ENCODE results near the gene SEC14L3. TPM values are rescaled to one million over a fixed set of nuclear protein-coding genes. Genes with fewer than 3 reads are reported as not detected.

SEC14L3 gene
- total RNA-seq, 4 donors from 2014 or later, result not detected

DNA sequence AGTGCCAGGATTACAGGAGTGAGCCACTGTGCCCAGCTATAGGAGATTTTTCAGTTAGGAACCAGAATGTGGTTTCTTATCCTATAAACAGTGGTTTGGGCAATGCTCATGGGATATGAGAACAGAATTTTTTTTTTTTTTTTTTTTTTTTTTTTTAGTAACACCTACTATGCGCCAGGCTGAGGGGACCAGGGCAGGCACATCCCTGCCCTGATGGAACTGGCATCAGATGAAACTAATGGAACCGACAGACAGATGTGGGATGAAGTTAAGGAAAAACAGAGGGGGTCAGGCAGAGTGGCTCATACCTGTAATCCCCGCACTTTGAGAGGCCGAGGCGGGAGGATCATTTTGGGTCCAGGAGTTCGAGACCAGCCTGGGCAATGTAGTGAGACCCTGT is 28.8 kb upstream of the SEC14L3 start:
- DNase-seq (ENCODE audit: low spot score), result no peak
- no peak for ATAC-seq (ENCODE audit: low FRiP score)
- TF ChIP-seq, protein P1, sequence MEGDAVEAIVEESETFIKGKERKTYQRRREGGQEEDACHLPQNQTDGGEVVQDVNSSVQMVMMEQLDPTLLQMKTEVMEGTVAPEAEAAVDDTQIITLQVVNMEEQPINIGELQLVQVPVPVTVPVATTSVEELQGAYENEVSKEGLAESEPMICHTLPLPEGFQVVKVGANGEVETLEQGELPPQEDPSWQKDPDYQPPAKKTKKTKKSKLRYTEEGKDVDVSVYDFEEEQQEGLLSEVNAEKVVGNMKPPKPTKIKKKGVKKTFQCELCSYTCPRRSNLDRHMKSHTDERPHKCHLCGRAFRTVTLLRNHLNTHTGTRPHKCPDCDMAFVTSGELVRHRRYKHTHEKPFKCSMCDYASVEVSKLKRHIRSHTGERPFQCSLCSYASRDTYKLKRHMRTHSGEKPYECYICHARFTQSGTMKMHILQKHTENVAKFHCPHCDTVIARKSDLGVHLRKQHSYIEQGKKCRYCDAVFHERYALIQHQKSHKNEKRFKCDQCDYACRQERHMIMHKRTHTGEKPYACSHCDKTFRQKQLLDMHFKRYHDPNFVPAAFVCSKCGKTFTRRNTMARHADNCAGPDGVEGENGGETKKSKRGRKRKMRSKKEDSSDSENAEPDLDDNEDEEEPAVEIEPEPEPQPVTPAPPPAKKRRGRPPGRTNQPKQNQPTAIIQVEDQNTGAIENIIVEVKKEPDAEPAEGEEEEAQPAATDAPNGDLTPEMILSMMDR (IDR thresholded peaks at IDR 0.05), result no peak

DNA sequence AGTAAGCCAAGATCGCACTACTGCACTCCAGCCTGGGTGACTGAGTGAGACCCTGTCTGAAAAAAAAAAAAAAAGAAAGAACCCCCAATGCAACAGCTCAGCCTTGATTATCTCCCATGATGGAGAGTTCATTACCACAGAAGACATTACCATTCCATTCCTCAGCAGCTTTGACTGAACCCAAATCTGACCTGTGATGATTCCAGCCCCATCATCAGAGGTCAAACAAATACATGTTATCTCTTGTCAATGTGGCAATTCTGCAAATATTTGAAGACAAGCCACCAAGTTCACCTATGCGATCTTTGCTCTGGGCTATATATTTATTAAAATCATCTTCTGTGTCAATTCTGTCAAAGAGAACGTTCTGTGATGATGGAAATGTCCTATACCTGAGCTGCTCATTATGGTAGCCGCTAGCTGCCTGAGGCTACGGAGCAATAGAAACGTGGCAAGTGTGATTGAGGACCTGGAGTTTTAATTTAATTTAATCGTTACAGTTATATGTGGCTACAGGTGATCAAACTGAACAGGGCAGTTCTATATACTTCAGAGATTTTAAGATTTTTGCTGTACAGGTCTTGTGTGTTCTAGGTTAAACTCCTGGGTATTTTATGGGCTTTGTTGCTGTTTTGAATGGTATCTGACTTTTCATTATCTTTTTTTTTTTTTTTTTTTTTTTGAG is 25.8 kb upstream of the SEC14L3 start:
- TF ChIP-seq, protein P1 (IDR thresholded peaks at IDR 0.05), result no peak
- DNase-seq (ENCODE audit: low spot score) (no peak), ATAC-seq (ENCODE audit: low FRiP score) (no peak)

GRCh38 chr22:30495041-30495784 is 23.4 kb upstream of the SEC14L3 start:
- TF ChIP-seq, protein P1 (IDR thresholded peaks at IDR 0.05), result no peak
- ATAC-seq (ENCODE audit: low FRiP score), result no peak
- DNase-seq (ENCODE audit: low spot score), result no peak

- DNase-seq (ENCODE audit: low spot score) (no peak), ATAC-seq (ENCODE audit: low FRiP score) (no peak)
- TF ChIP-seq, protein P1 (IDR thresholded peaks at IDR 0.05), result no peak
These were observed 20.3 kb upstream of the SEC14L3 start for GRCh38 chr22:30492144-30492543.

DNA sequence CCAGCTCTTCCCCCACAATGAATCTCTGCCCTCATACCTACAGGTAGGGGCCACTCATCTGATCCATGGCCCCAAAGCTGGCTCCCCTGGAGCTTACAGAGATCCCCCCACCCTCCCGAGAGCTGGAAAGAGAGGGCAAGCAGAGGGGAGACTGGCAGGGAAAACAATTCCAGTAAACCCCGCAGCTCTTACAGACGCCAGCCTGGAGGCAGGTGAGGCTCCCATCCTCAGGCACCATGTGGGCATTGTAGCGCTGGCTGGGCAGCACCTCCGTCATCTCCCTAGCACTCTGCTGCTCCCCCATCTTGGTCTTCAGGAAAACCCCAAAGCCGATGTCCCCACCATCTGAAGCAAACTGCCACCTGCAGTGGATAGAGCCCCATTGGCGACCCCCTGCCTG is 19.6 kb upstream of the SEC14L3 start:
- TF ChIP-seq, protein P1 (IDR thresholded peaks at IDR 0.05), result no peak
- no peak for ATAC-seq (ENCODE audit: low FRiP score)
- no peak for DNase-seq (ENCODE audit: low spot score)

DNA sequence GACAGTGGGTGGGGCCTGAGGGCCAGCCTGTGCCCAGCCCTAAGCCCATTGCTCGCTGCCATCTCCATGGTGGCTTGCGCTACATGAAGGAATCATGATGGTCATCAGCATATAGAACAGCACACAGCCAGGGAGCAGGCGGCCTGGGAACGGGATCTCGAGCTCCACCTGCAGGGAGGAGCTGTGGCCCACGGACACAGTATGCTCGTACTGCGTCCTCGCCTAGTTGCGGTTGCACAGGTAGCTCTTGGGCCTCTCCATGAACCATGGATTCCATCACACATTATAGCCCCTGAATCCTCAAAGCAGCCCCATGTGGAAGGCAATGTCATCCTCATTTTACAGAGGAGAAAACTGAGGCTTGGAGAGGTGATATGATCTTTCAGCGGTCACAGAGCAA is 18.6 kb upstream of the SEC14L3 start:
- ATAC-seq (ENCODE audit: low FRiP score) (no peak), DNase-seq (ENCODE audit: low spot score) (no peak)
- TF ChIP-seq, protein P1 (IDR thresholded peaks at IDR 0.05), result no peak

DNA sequence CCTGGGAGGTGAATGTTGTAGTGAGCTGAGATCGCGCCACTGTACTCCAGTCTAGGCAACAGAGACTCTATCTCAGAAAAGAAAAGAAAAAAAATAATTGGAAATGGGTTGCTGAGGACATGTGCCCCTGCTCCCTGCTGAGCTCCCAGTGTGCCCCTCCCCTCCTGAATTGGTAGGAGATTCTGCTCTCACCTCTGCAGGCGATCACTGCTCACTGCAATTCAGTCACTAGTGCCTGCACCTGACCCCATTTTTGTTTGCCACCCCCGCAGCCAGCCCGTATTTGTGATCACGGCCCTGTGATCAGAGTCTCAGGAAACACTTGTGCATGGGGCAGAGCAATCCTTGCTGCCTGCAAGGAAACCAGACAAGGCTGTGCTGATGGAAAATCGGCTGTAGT is 16.3 kb upstream of the SEC14L3 start:
- ATAC-seq (ENCODE audit: low FRiP score) (no peak), DNase-seq (ENCODE audit: low spot score) (no peak)
- TF ChIP-seq, protein P1 (IDR thresholded peaks at IDR 0.05), result no peak

Measured in omental fat pad (tissue), 4 donors.